ENCODE data around the gene CPNE5.

The CPNE5 gene

GRCh38 chr6:36838896-36839748 is at the start of gene CPNE5:
Gene CPNE5, minus strand, starts transcription at chr6:36839444. Its CDS starts 67 bp downstream, at chr6:36839377.
- peak; percentile 17 for DNase-seq

- no peak for DNase-seq
These were observed 48.9 kb upstream of the CPNE5 start for GRCh38 chr6:36888115-36888643.

- no peak for DNase-seq
These were observed 47.8 kb upstream of the CPNE5 start for GRCh38 chr6:36886950-36887618.

GRCh38 chr6:36885461-36886401 is 46.5 kb upstream of the CPNE5 start, which contains the start of gene C6orf89:
Gene C6orf89, plus strand, starts transcription at chr6:36885952. Its CDS starts 13,493 bp downstream, at chr6:36899445.
- DNase-seq: peak; percentile 96

DNA sequence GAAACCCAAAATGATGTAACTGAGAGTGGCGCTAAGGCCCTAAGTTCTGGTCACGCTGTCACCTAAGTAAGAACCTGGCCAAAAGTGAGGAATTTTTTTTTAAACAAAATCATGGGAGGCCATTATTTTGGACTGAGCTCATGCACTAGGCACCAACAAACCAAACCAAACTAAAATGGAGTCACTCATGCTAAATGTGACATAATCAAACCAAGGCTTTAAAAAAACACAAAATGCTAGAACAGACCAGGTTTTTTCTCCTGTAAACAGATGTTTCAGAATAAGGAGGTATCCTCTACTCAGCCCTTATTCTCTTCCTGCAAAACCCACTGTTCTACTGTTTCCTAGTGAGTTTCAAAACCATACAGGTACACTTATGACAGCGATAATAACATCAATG is 45.4 kb upstream of the CPNE5 start:
- DNase-seq: no peak

DNA sequence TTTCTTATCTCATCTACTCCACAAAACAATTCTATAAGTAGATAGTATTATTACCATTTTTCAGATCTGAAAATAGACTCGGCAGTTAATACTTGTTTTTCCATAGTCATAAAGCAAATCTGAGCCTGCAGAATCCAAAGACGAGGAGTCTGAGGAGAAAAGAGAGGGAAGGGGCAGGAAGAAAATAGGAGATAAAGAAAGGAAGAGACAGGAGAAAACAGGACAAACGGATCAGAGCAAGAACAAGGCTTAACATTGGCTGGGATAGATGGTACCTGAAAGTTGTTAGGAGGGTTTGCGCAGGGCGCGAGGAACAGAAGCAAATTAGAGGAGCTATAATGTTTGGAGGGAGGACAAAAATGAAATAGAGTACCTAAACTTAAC is 36.0 kb upstream of the CPNE5 start:
- no peak for DNase-seq

GRCh38 chr6:36874443-36875249 is 35.4 kb upstream of the CPNE5 start, which contains the start of gene PPIL1:
Gene PPIL1, minus strand, starts transcription at chr6:36874803. Its CDS starts 31 bp downstream, at chr6:36874772.
- DNase-seq: peak; percentile 79

- DNase-seq: no peak
These were observed 34.6 kb upstream of the CPNE5 start for GRCh38 chr6:36873612-36874442.

GRCh38 chr6:36873115-36873514 is 33.9 kb upstream of the CPNE5 start:
- DNase-seq: no peak

DNA sequence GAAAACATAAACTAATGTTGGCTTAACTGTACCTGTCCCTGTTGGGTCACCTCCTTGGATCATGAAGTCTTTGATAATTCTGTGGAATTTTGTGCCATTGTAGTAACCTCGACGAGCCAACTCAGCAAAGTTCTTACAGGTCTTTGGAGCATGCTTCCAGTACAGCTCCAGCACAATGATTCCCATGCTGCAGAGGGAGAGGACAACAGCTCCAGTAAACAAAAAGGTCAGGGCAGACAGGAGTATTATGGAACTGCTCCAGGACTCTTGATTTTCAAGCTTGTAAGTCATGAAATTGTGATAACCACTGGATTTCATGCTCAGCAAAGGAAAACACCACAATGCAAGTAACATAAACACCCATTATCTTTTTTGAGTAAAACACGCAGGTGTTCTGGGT is 32.4 kb upstream of the CPNE5 start:
- no peak for DNase-seq

GRCh38 chr6:36867471-36868224 is 28.4 kb upstream of the CPNE5 start:
- DNase-seq: no peak

GRCh38 chr6:36865835-36866234 is 26.6 kb upstream of the CPNE5 start:
- no peak for DNase-seq

DNA sequence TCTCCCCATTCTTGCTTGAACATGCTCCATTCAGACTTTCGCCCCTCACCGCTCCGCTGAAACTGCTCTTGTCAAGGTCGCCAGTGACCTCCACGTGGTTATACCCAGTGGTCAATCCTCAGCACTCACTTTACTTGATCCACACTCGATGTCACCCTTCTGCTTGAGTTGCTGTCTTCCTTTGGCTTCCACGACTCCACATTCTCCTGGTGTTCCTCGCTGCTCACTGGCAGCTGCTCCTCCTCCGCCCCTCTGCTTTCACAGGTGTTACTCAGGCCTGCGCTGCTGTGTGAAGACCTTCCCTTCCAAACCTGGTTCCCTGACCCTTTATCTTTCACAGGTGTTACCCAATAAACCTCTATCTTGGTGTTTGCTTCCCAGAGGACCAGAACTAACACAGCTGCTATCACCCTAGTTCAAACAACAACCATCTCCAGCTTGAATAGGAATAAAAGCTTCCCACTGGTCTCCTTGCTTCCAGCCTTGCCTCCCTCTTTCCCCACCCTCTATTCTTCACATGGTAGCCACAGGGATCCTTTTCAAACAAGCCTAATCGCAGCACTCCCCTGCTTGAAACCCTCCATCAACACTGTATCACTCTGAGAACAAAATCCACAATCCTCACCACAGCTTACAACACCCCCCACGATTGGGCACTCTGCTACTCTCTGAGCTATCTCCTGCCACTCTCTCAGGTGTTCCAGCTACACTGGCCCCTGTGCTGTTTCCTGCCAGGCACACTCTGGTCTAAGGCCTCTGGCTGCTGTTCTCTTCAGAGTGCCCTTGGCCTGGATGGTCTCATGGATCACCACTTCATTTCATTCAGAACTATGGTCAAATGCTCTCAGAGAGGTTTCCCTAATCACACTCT is 24.7 kb upstream of the CPNE5 start:
- DNase-seq: no peak

GRCh38 chr6:36862848-36863382 is 23.7 kb upstream of the CPNE5 start:
- no peak for DNase-seq

DNA sequence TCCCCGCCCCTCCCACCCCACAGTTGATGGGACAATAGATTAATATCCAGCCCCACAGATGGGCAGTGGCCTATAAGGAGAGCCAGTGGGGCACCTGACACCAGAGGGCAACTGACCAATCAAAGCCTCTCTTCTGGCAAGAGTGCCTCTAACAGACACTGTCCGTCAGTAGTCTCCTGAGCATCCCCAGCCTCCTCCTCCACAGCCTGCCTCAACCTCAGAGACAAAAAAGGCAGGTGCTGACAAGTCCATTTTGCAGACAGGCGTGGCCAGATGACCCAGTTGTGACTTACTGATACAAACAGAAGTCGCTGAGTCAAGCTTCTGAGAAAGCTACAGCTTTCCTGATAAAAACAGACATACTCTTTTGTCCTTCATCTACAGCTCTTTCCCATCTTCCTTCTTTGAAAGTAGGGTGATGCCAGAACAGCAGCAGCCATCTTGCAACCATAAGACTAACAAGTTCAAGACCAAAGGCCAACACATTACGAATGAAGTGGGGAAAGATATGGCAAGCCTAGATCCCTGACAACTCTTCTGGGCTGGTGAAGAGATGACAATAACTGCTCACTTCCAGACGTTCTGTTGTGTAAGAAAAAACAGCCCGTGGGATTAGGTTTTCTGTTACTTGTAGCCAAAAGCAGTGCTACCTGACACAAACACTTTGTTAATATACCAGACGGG is 23.1 kb upstream of the CPNE5 start:
- no peak for DNase-seq

DNA sequence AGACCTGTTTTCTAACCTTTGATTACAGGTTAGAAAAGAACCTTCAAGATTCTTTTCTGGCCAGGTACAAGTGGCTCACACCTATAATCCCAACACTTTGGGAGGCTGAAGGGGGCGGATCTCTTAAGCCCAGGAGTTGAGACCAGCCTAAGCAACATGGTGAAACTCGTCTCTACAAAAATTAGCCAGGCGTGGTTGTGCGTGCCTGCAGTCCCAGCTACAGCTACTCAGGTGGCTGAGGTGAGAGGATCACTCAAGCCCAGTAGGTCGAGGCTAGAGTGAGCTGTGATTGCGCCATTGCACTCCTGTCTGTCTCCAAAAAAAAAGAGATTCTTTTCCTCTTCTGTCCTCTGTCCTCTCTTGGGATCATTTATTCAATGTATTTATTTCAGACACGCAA is 20.9 kb upstream of the CPNE5 start:
- no peak for DNase-seq

DNA sequence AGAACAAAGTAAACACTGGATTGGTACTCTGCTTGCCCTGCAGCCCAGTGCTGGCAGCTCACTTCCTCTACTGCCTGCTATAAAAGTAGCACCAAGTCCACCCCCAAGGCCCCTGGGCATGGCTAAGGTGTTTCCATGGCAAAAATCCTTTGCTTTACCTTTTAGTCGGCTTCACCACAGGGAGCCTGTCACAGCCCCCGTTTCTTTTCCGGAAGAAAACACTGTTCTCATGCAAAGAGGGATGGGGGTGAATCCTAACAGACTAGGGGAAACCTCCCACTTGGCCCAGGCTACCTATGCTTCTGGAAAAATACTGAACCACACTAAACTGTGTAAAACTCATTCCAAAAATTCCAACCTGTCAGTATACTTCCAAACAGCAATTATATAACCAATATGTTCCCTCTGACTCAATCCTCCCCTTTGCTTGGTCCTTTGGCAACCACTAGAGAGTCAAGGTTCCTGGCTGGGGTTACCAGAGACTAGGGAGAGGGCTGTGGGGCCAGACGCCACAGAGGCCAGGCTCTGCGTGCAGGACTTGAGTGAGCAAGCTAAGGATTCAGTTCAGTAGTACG is 19.2 kb upstream of the CPNE5 start:
- no peak for DNase-seq

DNA sequence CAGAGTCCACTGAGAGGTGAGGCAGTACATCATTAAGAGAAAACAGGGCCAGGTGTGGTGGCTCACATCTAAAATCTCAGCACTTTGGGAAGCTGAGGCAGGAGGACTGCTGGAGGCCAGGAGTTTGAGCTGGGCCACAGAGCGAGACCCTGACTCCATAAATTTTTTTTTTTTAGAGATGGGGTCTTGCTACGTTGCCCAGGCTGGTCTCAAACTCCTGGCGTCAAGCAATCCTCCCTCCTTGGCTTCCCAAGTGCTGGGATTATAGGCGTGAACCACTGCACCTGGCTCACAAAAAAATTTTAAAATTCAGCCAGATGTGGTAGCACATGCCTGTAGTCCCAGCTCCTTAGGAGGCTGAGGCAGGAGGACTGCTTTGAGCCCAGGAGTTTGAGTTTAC is 18.1 kb upstream of the CPNE5 start:
- DNase-seq: no peak
